ENCODE data around the gene AKAP13. TPM values are rescaled to one million over a fixed set of nuclear protein-coding genes. Genes with fewer than 3 reads are reported as not detected.

The AKAP13 gene
- total RNA-seq, 1 experiment from 2014 or later = 54.5 TPM

GRCh38 chr15:85527895-85528294, 147.5 kb downstream of the AKAP13 start:
- no peaks in the 10 kb centered on the region for H3K9me3 ChIP-seq (ENCODE audit: low read depth, low read length, poor library complexity, severe bottlenecking)
- CTCF ChIA-PET = interaction anchor here (0.5 to 1.6 kb wide), 2 partner anchors 23 to 147 kb away, joined by 4 to 13 read pairs; partner anchors contain the start of gene AKAP13
- POLR2A ChIA-PET (ENCODE audit: low non-redundant PET) = no interaction called here
- DNase-seq (ENCODE audit: low spot score) = peak; percentile 71
- no peaks in the 10 kb centered on the region for H3K36me3 ChIP-seq (ENCODE audit: insufficient read depth, low read length, poor library complexity, severe bottlenecking)
- no peak overlapping the region for H3K4me3 ChIP-seq (ENCODE audit: low read depth, low read length, poor library complexity, severe bottlenecking)
- peaks cover 47% of the 10 kb centered on the region for H3K4me1 ChIP-seq (ENCODE audit: insufficient read depth, low read length, poor library complexity, severe bottlenecking)
- no TSS peak for BruUV-seq (replicated peaks)
- TF ChIP-seq EZH2 (IDR thresholded peaks at IDR 0.05; ENCODE audit: borderline replicate concordance, low read depth, low read length, poor library complexity, severe bottlenecking) = no peak
- TF ChIP-seq CTCF (conservative IDR thresholded peaks at IDR 0.05; ENCODE audit: low read depth, low read length) = no peak
- intact Hi-C loops (cut with micrococcal nuclease; ENCODE audit: unreplicated experiment) = no loop called here
- peak overlapping the region; percentile 73 for H3K27ac ChIP-seq (ENCODE audit: low read depth, low read length, poor library complexity, severe bottlenecking)
- H3K27me3 ChIP-seq (replicated peaks; ENCODE audit: insufficient read depth, low read depth, low read length, poor library complexity) = no peaks in the 10 kb centered on the region

- intact Hi-C loops (cut with micrococcal nuclease; ENCODE audit: unreplicated experiment) = no loop called here
- POLR2A ChIA-PET (ENCODE audit: low non-redundant PET) = no interaction called here
- DNase-seq (ENCODE audit: low spot score) = no peak
- H3K36me3 ChIP-seq (ENCODE audit: insufficient read depth, low read length, poor library complexity, severe bottlenecking) = no peaks in the 10 kb centered on the region
- TF ChIP-seq CTCF (conservative IDR thresholded peaks at IDR 0.05; ENCODE audit: low read depth, low read length) (no peak), EZH2 (IDR thresholded peaks at IDR 0.05; ENCODE audit: borderline replicate concordance, low read depth, low read length, poor library complexity, severe bottlenecking) (no peak)
- no peaks in the 10 kb centered on the region for H3K9me3 ChIP-seq (ENCODE audit: low read depth, low read length, poor library complexity, severe bottlenecking)
- no TSS peak for BruUV-seq (replicated peaks)
- H3K27ac ChIP-seq (ENCODE audit: low read depth, low read length, poor library complexity, severe bottlenecking) = no peak overlapping the region
- H3K4me1 ChIP-seq (ENCODE audit: insufficient read depth, low read length, poor library complexity, severe bottlenecking) = peaks cover 47% of the 10 kb centered on the region
- no peak overlapping the region for H3K4me3 ChIP-seq (ENCODE audit: low read depth, low read length, poor library complexity, severe bottlenecking)
- CTCF ChIA-PET = no interaction called here
- no peaks in the 10 kb centered on the region for H3K27me3 ChIP-seq (replicated peaks; ENCODE audit: insufficient read depth, low read depth, low read length, poor library complexity)
These were observed 149.7 kb downstream of the AKAP13 start for GRCh38 chr15:85530079-85530478.

GRCh38 chr15:85531083-85531482, 150.7 kb downstream of the AKAP13 start:
- ChIA-PET POLR2A (ENCODE audit: low non-redundant PET) (no interaction called here), CTCF (no interaction called here)
- intact Hi-C loops (cut with micrococcal nuclease; ENCODE audit: unreplicated experiment) = no loop called here
- Histone ChIP-seq H3K27ac (ENCODE audit: low read depth, low read length, poor library complexity, severe bottlenecking) (no peak overlapping the region), H3K9me3 (ENCODE audit: low read depth, low read length, poor library complexity, severe bottlenecking) (no peaks in the 10 kb centered on the region), H3K4me1 (ENCODE audit: insufficient read depth, low read length, poor library complexity, severe bottlenecking) (peaks cover 47% of the 10 kb centered on the region), H3K27me3 (replicated peaks; ENCODE audit: insufficient read depth, low read depth, low read length, poor library complexity) (no peaks in the 10 kb centered on the region), H3K36me3 (ENCODE audit: insufficient read depth, low read length, poor library complexity, severe bottlenecking) (no peaks in the 10 kb centered on the region), H3K4me3 (ENCODE audit: low read depth, low read length, poor library complexity, severe bottlenecking) (no peak overlapping the region)
- BruUV-seq (replicated peaks) = no TSS peak
- DNase-seq (ENCODE audit: low spot score) = peak; percentile 36
- TF ChIP-seq CTCF (conservative IDR thresholded peaks at IDR 0.05; ENCODE audit: low read depth, low read length) (no peak), EZH2 (IDR thresholded peaks at IDR 0.05; ENCODE audit: borderline replicate concordance, low read depth, low read length, poor library complexity, severe bottlenecking) (no peak)

Measured in A673 (cell line).